Testis (tissue), 3 donors: ENCODE results near the gene TAF3. TPM values are rescaled to one million over a fixed set of nuclear protein-coding genes. Genes with fewer than 3 reads are reported as not detected.
A peak's percentile ranks its signal among the peaks of the same experiment; 100 is the strongest.

Experiments
- DNase-seq: peaks from one replicate; pipeline ENCODE4 v3.0.0-alpha.2; 2019
- H3K27ac ChIP-seq, 2 donors: fragments of 200-600 bp; sonication (generic); one replicate each; pipeline ENCODE4 v1.5.1; 2019
- H3K27me3 ChIP-seq: fragments of 200-600 bp; sonication (generic); one replicate; pipeline ENCODE4 v1.5.1; 2019
- H3K36me3 ChIP-seq: fragments of 200-600 bp; sonication (generic); one replicate; pipeline ENCODE4 v1.5.1; 2017; ENCODE audit warnings: low read depth; ENCODE audit errors: missing control alignments
- H3K4me1 ChIP-seq: fragments of 200-600 bp; sonication (generic); one replicate; pipeline ENCODE4 v1.5.1; 2019
- H3K4me3 ChIP-seq, 2 donors: fragments of 200-600 bp; sonication (generic); one replicate each; pipeline ENCODE4 v1.5.1; 2017 to 2019
- H3K9me3 ChIP-seq: fragments of 200-600 bp; sonication (generic); one replicate; pipeline ENCODE4 v1.5.1; 2017
- POLR2A ChIP-seq: fragments of 450-650 bp; IDR thresholded peaks from one replicate; pipeline ENCODE4 v1.6.1; 2017; ENCODE audit warnings: antibody characterized with exemption, mild to moderate bottlenecking, moderate library complexity
- WGBS, 2 donors: methylation state at CpG; one replicate each; pipeline ENCODE4 v1.1.5; 2018; 5-methylcytosine and 5-hydroxymethylcytosine counted together
- intact Hi-C: fragments of 100-400 bp; cut with DNase I; formaldehyde crosslinking; loops from one replicate; pipeline ENCODE4 v1.15.1; 2023; ENCODE audit warnings: low total_unique reads
- polyA plus RNA-seq: library from polyadenylated mRNA; stranded (reverse); fragments of 350-450 nt; fragmentation: Illumina TruSeq; extraction: RNeasy Lipid Tissue Mini Kit (QIAGEN cat#74804); gene quantifications from one replicate; pipeline ENCODE4 v1.2.3, GENCODE V29; 2014; ENCODE audit warnings: low read depth, low replicate concordance; ENCODE audit not compliant: insufficient read depth
- total RNA-seq, 2 donors: library from RNA; depleted of rRNA; stranded (reverse); fragments of >200 nt; gene quantifications; one replicate each; pipeline ENCODE4 v1.2.3, GENCODE V29; 2016
- TF ChIP-seq, protein P1 (sequence below), 3 experiments: fragments of 450-650 bp in 2 of 3; fragments of 200-600 bp in 1 of 3; sonication (generic) in 1 of 3; IDR thresholded peaks; one replicate each; pipeline ENCODE4 v1.5.1; 2016 to 2019; ENCODE audit warnings: antibody characterized with exemption in 3 of 3, mild to moderate bottlenecking in 2 of 3, moderate library complexity in 1 of 3

Gene TAF3
- total and polyA plus RNA-seq, 3 donors from 2014 or later = 7.0 to 33.0 (median 32.8) TPM

DNA sequence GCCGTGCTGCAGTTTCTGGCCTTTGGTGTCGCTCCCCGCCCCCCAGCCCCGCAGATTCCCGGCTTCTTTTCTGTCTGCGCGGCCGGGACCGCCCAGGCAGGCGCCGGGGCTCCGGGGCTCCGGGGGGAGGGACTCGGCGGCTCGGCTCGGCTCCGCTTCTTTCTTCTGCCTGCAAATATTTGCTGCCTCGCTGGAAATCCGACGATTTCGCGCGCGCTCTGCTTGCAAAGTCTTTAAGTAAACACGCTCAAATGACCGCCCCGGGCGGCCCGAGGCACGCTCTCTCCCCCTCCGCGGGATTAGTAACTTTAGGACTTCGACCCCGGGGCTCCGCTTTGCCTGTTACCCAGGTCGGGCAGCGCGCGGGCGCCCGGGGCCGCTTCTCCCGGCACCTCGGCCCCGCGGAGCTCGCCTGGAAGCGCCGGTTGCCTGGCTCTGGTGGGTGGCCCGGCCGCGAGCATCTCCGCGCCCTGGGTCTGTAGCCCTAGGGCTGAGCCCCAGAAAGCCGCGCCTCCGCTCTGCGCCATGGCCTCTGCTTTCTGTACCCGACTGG is 232.3 kb downstream of the TAF3 start:
- Histone ChIP-seq H3K4me3 (peak overlapping the region; percentile 17 to 24), H3K36me3 (no peaks in the 10 kb centered on the region), H3K27me3 (peaks cover 2% of the 10 kb centered on the region), H3K27ac (no peak overlapping the region), H3K9me3 (no peaks in the 10 kb centered on the region), H3K4me1 (peaks cover 27% of the 10 kb centered on the region)
- no peak for TF ChIP-seq POLR2A
- TF ChIP-seq, protein P1, sequence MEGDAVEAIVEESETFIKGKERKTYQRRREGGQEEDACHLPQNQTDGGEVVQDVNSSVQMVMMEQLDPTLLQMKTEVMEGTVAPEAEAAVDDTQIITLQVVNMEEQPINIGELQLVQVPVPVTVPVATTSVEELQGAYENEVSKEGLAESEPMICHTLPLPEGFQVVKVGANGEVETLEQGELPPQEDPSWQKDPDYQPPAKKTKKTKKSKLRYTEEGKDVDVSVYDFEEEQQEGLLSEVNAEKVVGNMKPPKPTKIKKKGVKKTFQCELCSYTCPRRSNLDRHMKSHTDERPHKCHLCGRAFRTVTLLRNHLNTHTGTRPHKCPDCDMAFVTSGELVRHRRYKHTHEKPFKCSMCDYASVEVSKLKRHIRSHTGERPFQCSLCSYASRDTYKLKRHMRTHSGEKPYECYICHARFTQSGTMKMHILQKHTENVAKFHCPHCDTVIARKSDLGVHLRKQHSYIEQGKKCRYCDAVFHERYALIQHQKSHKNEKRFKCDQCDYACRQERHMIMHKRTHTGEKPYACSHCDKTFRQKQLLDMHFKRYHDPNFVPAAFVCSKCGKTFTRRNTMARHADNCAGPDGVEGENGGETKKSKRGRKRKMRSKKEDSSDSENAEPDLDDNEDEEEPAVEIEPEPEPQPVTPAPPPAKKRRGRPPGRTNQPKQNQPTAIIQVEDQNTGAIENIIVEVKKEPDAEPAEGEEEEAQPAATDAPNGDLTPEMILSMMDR (IDR thresholded peaks at IDR 0.05) = no peak
- DNase-seq = no peak
- intact Hi-C loops = no loop called here
- WGBS, 2 donors = 0 to 3% methylated on average over 29 to 56 of the region's 60 CpGs

DNA sequence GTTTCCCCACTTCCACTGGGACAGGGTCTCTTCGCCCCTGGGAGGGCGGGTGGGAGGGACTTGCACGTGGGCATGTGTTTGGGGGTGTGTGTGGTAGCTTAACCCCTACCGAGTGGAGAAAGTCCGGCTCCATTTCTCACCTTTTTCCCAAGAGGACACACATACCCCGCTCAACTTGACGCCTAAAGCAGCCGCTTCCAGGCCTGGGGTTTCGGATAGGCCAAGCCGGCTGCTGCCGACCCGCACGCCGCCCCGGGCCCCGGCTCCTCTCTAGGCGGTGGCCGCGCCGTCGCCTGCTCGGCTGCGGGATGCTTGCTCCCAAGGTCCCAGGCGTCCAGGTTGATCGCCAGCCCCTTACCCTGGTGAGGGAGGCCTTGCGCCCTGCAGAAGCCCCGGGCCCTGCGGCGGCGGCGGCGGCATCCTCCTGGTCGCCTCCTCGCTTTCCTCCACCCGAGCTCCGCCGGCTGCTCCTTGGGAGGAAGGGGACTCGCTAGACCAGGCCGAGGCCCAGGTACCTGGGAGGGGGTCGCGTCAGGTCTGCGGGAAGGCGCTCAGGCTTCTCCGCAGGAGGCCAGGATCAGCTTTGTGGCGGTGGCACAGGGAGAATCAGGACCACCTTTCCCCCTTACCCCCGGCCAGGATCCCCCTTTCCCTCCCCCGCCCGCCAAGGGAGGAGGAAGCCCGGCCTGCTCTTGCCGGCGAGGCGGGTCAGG is 233.0 kb downstream of the TAF3 start:
- no peak for TF ChIP-seq POLR2A
- TF ChIP-seq, protein P1 (IDR thresholded peaks at IDR 0.05) = no peak
- Histone ChIP-seq H3K4me3 (peak overlapping the region; percentile 17 to 24), H3K27me3 (peaks cover 2% of the 10 kb centered on the region), H3K27ac (no peak overlapping the region), H3K9me3 (no peaks in the 10 kb centered on the region), H3K36me3 (no peaks in the 10 kb centered on the region), H3K4me1 (peaks cover 25% of the 10 kb centered on the region)
- intact Hi-C loops = no loop called here
- DNase-seq = no peak
- 6% methylated on average over 7 to 36 of the region's 52 CpGs for WGBS, 2 donors

DNA sequence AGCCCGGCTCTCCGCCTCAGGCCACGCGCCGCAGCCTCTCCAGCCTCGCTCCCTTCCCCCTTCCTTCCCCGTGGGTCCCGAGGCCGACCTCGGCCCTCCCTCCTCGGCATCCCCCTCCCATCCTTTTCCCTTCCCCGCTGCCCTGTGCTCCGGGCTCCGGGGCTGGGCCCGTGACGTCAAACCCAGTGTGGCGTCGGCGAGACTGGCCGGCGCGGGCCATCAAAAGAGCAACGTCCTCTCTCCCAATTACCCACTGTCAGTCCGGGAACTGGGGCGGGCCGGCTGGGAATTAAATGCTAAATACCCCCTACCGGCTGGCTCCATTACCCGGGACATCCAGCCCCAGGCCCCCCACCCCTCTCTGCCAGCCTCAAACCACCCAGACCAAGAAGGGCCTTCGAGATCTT is 233.5 kb downstream of the TAF3 start:
- no peaks in the 10 kb centered on the region for H3K36me3 ChIP-seq
- H3K27ac ChIP-seq = no peak overlapping the region
- no peaks in the 10 kb centered on the region for H3K9me3 ChIP-seq
- DNase-seq = no peak
- TF ChIP-seq, protein P1 (IDR thresholded peaks at IDR 0.05) = no peak
- TF ChIP-seq POLR2A = no peak
- H3K4me3 ChIP-seq = no peak overlapping the region
- peaks cover 25% of the 10 kb centered on the region for H3K4me1 ChIP-seq
- WGBS, 2 donors = 4 to 6% methylated on average over 18 to 29 of the region's 29 CpGs
- H3K27me3 ChIP-seq = peaks cover 2% of the 10 kb centered on the region
- intact Hi-C loops = no loop called here

DNA sequence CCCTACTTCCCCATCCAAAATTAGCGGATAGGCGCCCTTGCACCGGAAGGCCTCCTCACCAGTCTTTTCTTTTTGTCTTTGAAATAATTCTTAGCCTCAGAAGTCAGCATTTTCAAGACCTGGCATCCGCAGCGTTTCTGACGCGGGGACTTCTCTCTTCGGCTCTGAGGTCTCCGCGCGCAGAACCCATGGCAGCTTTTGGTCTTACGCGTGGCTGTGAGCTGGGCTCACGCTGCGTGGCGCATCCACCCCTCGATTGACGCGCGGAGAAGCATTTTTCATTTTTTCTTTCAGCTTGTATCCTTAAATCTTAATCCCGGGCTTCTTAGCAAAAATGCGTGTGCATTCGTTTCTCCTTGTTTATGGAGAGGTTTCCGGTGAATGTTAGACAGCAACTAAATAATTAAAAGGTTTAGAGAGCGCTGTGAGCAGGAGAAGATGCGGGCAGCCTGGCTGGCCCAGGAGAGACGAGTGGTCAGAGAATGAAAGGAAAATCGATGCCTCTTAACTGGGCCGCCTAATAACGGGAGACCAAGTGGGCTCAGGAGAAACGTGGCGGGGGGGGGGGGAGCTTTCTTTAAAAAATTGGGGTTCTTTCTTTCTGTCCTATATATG is 234.1 kb downstream of the TAF3 start:
- no peaks in the 10 kb centered on the region for H3K9me3 ChIP-seq
- no peak for TF ChIP-seq POLR2A
- TF ChIP-seq, protein P1 (IDR thresholded peaks at IDR 0.05) = no peak
- 10 to 11% methylated on average over 32 of the region's 32 CpGs for WGBS, 2 donors
- no peak for DNase-seq
- no peaks in the 10 kb centered on the region for H3K36me3 ChIP-seq
- intact Hi-C loops = no loop called here
- peaks cover 2% of the 10 kb centered on the region for H3K27me3 ChIP-seq
- H3K4me1 ChIP-seq = peaks cover 25% of the 10 kb centered on the region
- H3K4me3 ChIP-seq = no peak overlapping the region
- H3K27ac ChIP-seq = no peak overlapping the region
